Prostate gland (tissue), 2 donors: ENCODE measurements around the gene COPS7A. TPM values are rescaled to one million over a fixed set of nuclear protein-coding genes. Genes with fewer than 3 reads are reported as not detected.

Experiments used
- DNase-seq: peaks from one replicate; pipeline ENCODE4 v3.0.0-alpha.2; 2019; ENCODE audit warnings: low spot score
- H3K27ac ChIP-seq, 2 donors: fragments of 200-600 bp; sonication (generic); 2 replicates each; pipeline ENCODE4 v1.5.1; 2017 to 2019
- H3K27me3 ChIP-seq: fragments of 200-600 bp; sonication (generic); replicated peaks from 2 replicates; pipeline ENCODE4 v1.5.1; 2019; ENCODE audit not compliant: insufficient read depth
- H3K36me3 ChIP-seq, 2 donors: fragments of 200-600 bp; sonication (generic); 1 replicate in 1 of 2; 2 replicates in 1 of 2; pipeline versions ENCODE4 v1.5.1 to v1.8.1; 2017 to 2019
- H3K4me1 ChIP-seq: fragments of 200-600 bp; sonication (generic); replicated peaks from 2 replicates; pipeline ENCODE4 v1.5.1; 2019
- H3K4me3 ChIP-seq, 2 donors: fragments of 200-600 bp; sonication (generic); 2 replicates each; pipeline ENCODE4 v1.5.1; 2017 to 2019
- H3K9me3 ChIP-seq: fragments of 200-600 bp; sonication (generic); 2 replicates; pipeline ENCODE4 v1.5.1; 2017
- CTCF ChIP-seq, 4 experiments: fragments of 200-600 bp in 2 of 4; fragments of 450-650 bp in 2 of 4; sonication (generic) in 2 of 4; IDR thresholded peaks; 1 replicate in 3 of 4; 2 replicates in 1 of 4; pipeline ENCODE4 v1.5.1; 2016 to 2019; ENCODE audit warnings: antibody characterized with exemption in 4 of 4, mild to moderate bottlenecking in 2 of 4, moderate library complexity in 2 of 4
- POLR2A ChIP-seq: fragments of 450-650 bp; IDR thresholded peaks from one replicate; pipeline ENCODE4 v1.6.1; 2016; ENCODE audit warnings: antibody characterized with exemption, mild to moderate bottlenecking
- POLR2AphosphoS5 ChIP-seq: sonication (generic); formaldehyde crosslinking; IDR thresholded peaks from one replicate; pipeline ENCODE4 v1.6.1; 2017; ENCODE audit warnings: antibody characterized with exemption
- WGBS: methylation state at CpG from one replicate; pipeline ENCODE4 v1.1.5; 2018; 5-methylcytosine and 5-hydroxymethylcytosine counted together
- intact Hi-C: fragments of 100-400 bp; cut with DNase I; formaldehyde crosslinking; loops from one replicate; pipeline ENCODE4 v1.14.2; 2022
- small RNA-seq, 2 donors: library from RNA; depleted of rRNA; stranded (forward); fragments of <200 nt; gene quantifications; one replicate each; pipeline ENCODE3, GENCODE V24; 2016
- total RNA-seq, 2 donors: library from RNA; depleted of rRNA; stranded (reverse); fragments of >200 nt; gene quantifications; one replicate each; pipeline ENCODE4 v1.1.0, GENCODE V29; 2016

COPS7A gene
- total RNA-seq, 2 donors from 2014 or later = 92.0 to 92.6 TPM

- Histone ChIP-seq H3K36me3 (no peaks in the 10 kb centered on the region), H3K27ac (peak overlapping the region; percentile 89 to 92), H3K4me1 (peaks cover 2% of the 10 kb centered on the region), H3K27me3 (no peaks in the 10 kb centered on the region), H3K4me3 (peak overlapping the region; percentile 20 to 34), H3K9me3 (no peaks in the 10 kb centered on the region)
- peak; percentile 98 for DNase-seq
- WGBS = 3% methylated on average over 35 of the region's 35 CpGs
- intact Hi-C loops = loop anchor here (2.0 to 5.0 kb wide), 3 partner anchors 26 to 162 kb away; partner anchors contain the start of gene MLF2
- peak; percentile 93 to 100 (median 98) for TF ChIP-seq CTCF (IDR thresholded peaks at IDR 0.05)
- TF ChIP-seq POLR2AphosphoS5 = peak; percentile 97
- peak; percentile 52 for TF ChIP-seq POLR2A
Measured at GRCh38 chr12:6778574-6779550, 55.0 kb downstream of the COPS7A start.

DNA sequence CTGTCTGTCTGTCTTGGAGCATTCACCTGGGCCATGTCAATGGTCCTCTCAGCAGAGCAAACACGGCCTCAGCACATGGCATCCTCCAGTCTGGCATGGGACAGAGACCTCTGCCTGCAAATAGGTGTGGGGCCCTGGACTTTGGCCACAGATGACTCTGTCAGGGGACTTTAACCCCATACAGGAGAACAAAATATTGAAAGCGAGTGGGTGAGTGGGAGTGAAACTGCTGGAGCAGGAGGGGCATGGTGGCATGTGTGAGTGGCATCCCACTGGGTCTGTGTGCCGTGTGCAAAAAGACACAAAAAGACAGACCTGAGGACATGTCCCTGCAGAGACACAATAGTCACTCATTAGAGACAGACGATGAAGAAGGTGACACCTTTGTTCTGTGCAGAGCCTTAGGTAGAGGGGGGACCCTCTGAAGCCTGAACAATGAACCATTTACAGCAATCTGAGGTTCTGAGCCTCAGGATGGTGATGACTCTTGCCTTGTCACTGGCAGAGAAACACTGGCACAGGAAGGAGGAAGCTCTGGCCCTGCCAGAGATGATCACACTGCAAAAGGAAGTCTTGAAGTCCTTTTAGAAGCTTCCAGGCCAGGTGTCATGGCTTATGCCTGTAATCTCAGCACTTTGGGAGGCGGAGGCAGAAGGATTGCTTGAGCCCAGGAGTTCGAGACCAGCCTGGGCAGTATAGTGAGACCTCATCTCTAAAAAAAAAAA, 56.0 kb downstream of the COPS7A start:
- Histone ChIP-seq H3K4me1 (peaks cover 2% of the 10 kb centered on the region), H3K4me3 (no peak overlapping the region), H3K36me3 (no peaks in the 10 kb centered on the region), H3K27ac (peak overlapping the region; percentile 89 to 92), H3K9me3 (no peaks in the 10 kb centered on the region), H3K27me3 (no peaks in the 10 kb centered on the region)
- 72% methylated on average over 6 of the region's 6 CpGs for WGBS
- no peak for DNase-seq
- TF ChIP-seq POLR2A = no peak
- TF ChIP-seq CTCF (IDR thresholded peaks at IDR 0.05) = no peak
- no peak for TF ChIP-seq POLR2AphosphoS5
- intact Hi-C loops = loop anchor here (2.0 to 5.0 kb wide), 3 partner anchors 27 to 163 kb away; partner anchors contain the start of gene MLF2

DNA sequence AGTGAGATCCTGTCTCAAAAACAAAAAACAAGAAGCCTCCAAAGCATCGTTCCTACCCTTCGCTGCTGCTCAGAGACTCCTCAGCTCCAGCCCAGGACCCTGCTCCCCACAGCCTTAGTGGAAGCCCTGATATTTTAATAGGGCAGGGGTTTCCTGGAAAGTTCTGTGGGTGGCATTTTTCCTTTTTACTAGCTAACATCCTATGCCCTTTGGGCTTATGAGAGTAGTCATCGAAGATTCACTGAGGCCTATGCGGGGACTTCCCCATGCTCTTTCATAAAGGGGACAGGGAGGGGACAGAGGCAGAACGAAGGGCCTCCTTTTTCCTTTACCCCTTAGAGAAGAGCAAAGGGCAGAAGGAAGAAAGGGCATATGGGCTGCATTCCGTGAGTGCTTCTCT, 56.7 kb downstream of the COPS7A start:
- no peak for DNase-seq
- Histone ChIP-seq H3K36me3 (no peaks in the 10 kb centered on the region), H3K9me3 (no peaks in the 10 kb centered on the region), H3K4me1 (peaks cover 2% of the 10 kb centered on the region), H3K4me3 (no peak overlapping the region), H3K27me3 (no peaks in the 10 kb centered on the region), H3K27ac (peak overlapping the region; percentile 57 to 89)
- intact Hi-C loops = no loop called here
- 89% methylated on average over 6 of the region's 6 CpGs for WGBS
- TF ChIP-seq CTCF (IDR thresholded peaks at IDR 0.05) (no peak), POLR2AphosphoS5 (no peak), POLR2A (no peak)

Small RNA genes lying within 50 kb of the gene (small RNA-seq; reads per million reads assigned to genes)
- gene RNU6-781P = 0 reads per million in 2 donors

Other genes starting within 250 kb of the COPS7A start
- 10 to 100 TPM; 70.3 to 80.2 TPM for gene MRPL51, start 230.8 kb upstream of the COPS7A start, total RNA-seq
- gene NCAPD2, start 229.9 kb upstream of the COPS7A start, total RNA-seq = 10 to 100 TPM; 86.7 to 99.0 TPM
- gene GAPDH, start 189.5 kb upstream of the COPS7A start, total RNA-seq = 1,000 to 10,000 TPM; 1,469 to 2,105 TPM
- gene IFFO1, start 168.0 kb upstream of the COPS7A start, total RNA-seq = 10 to 100 TPM in 1 of 2 donors, 1 to 10 TPM in 1; 4.8 to 22.9 TPM
- gene NOP2, start 155.8 kb upstream of the COPS7A start, total RNA-seq = 10 to 100 TPM; 14.5 to 42.9 TPM
- gene CHD4, start 116.7 kb upstream of the COPS7A start, total RNA-seq = 100 to 1,000 TPM; 124 to 240 TPM
- 1 to 10 TPM in 1 of 2 donors, under 1 TPM in 1; 0.59 to 1.9 TPM for gene LPAR5, start 88.1 kb upstream of the COPS7A start, total RNA-seq
- 10 to 100 TPM in 1 of 2 donors, 1 to 10 TPM in 1; 2.3 to 49.6 TPM for gene ACRBP, start 76.6 kb upstream of the COPS7A start, total RNA-seq
- gene ING4, start 60.9 kb upstream of the COPS7A start, total RNA-seq = 10 to 100 TPM; 75.5 to 78.9 TPM
- 10 to 100 TPM; 42.9 to 68.6 TPM for gene ZNF384, start 34.7 kb upstream of the COPS7A start, total RNA-seq
- 1 to 10 TPM in 1 of 2 donors, not detected in 1; 3.1 TPM for gene PIANP, start 23.2 kb upstream of the COPS7A start, total RNA-seq
- gene MLF2, start 29.1 kb downstream of the COPS7A start, total RNA-seq = 100 to 1,000 TPM; 267 to 282 TPM
- gene PTMS, start 42.3 kb downstream of the COPS7A start, total RNA-seq = 100 to 1,000 TPM; 285 to 339 TPM
- gene LAG3, start 48.5 kb downstream of the COPS7A start, total RNA-seq = 10 to 100 TPM in 1 of 2 donors, under 1 TPM in 1; 0.73 to 13.1 TPM
- 1 to 10 TPM; 1.6 to 8.6 TPM for gene CD4, start 65.5 kb downstream of the COPS7A start, total RNA-seq
- gene GPR162, start 97.8 kb downstream of the COPS7A start, total RNA-seq = 1 to 10 TPM; 4.3 to 4.4 TPM
- 10 to 100 TPM; 25.7 to 28.8 TPM for gene P3H3, start 104.4 kb downstream of the COPS7A start, total RNA-seq
- gene GNB3, start 116.9 kb downstream of the COPS7A start, total RNA-seq = 1 to 10 TPM; 2.3 to 2.4 TPM
- gene CDCA3, start 127.2 kb downstream of the COPS7A start, total RNA-seq = 10 to 100 TPM in 1 of 2 donors, 1 to 10 TPM in 1; 1.7 to 16.2 TPM
- 10 to 100 TPM; 58.3 to 84.1 TPM for gene USP5, start 128.1 kb downstream of the COPS7A start, total RNA-seq
- gene TPI1, start 143.5 kb downstream of the COPS7A start, total RNA-seq = 100 to 1,000 TPM; 404 to 443 TPM
- 10 to 100 TPM; 12.7 to 23.5 TPM for gene SPSB2, start 149.3 kb downstream of the COPS7A start, total RNA-seq
- gene LRRC23, start 180.8 kb downstream of the COPS7A start, total RNA-seq = 10 to 100 TPM; 15.9 to 25.3 TPM
- gene ENO2, start 190.5 kb downstream of the COPS7A start, total RNA-seq = 10 to 100 TPM in 1 of 2 donors, 1 to 10 TPM in 1; 6.9 to 13.0 TPM
- 100 to 1,000 TPM in 1 of 2 donors, 10 to 100 TPM in 1; 93.0 to 129 TPM for gene ATN1, start 203.9 kb downstream of the COPS7A start, total RNA-seq
- gene RNU7-1, start 219.8 kb downstream of the COPS7A start, total RNA-seq = not detected
- 100 to 1,000 TPM; 352 to 711 TPM for gene C12orf57, start 220.0 kb downstream of the COPS7A start, total RNA-seq
- gene PTPN6, start 227.3 kb downstream of the COPS7A start, total RNA-seq = 10 to 100 TPM; 30.6 to 43.2 TPM
- gene PHB2, start 246.6 kb downstream of the COPS7A start, total RNA-seq = 100 to 1,000 TPM; 177 to 230 TPM
- 10 to 100 TPM; 37.7 to 46.3 TPM for gene EMG1, start 246.9 kb downstream of the COPS7A start, total RNA-seq